WTC11 (cell line): ENCODE data around the gene CAMK2N2. TPM values are rescaled to one million over a fixed set of nuclear protein-coding genes. Genes with fewer than 3 reads are reported as not detected.

ENCODE experiments used
- ATAC-seq: fragments of 200-7000 bp; cut with Tn5 transposase; 2 replicates; pipeline ENCODE4 v1.10.0; 2021; ENCODE audit warnings: mild to moderate bottlenecking, moderate library complexity
- CTCF ChIA-PET: fragments of 300-600 bp; sonication (Branson Sonifier 250); formaldehyde crosslinking; loops from one replicate; lab custom pipeline; 2021; ENCODE audit warnings: antibody characterized with exemption; lab: Charles Lee
- POLR2A ChIA-PET: fragments of 350-600 bp; sonication (Branson Sonifier 250); formaldehyde crosslinking; loops from one replicate; lab custom pipeline; 2021; ENCODE audit warnings: antibody characterized with exemption; lab: Charles Lee
- DNase-seq: peaks from one replicate; pipeline ENCODE4 v3.0.0; 2021; ENCODE audit warnings: low spot score
- H3K27ac Mint-ChIP-seq: 2 replicates; pipeline ENCODE4 v1.8.0; 2021; ENCODE audit warnings: mixed read lengths
- H3K27me3 Mint-ChIP-seq: 2 replicates; pipeline ENCODE4 v1.8.0; 2021; ENCODE audit warnings: low read depth, mild to moderate bottlenecking, moderate library complexity, mixed read lengths
- H3K36me3 Mint-ChIP-seq: 2 replicates; pipeline ENCODE4 v1.8.0; 2021; ENCODE audit warnings: mixed read lengths
- H3K4me1 Mint-ChIP-seq: 2 replicates; pipeline ENCODE4 v1.8.0; 2022; ENCODE audit warnings: mixed read lengths
- H3K4me3 Mint-ChIP-seq: 2 replicates; pipeline ENCODE4 v1.8.0; 2021; ENCODE audit warnings: mild to moderate bottlenecking, moderate library complexity, mixed read lengths
- H3K9me3 Mint-ChIP-seq: 2 replicates; pipeline ENCODE4 v1.8.0; 2021; ENCODE audit warnings: mixed read lengths
- ATF2 ChIP-seq: sonication (generic); formaldehyde crosslinking; IDR thresholded peaks from 2 replicates; pipeline ENCODE4 v1.8.1; 2022; ENCODE audit warnings: low read depth, missing genetic modification reagents, borderline replicate concordance
- CBFB ChIP-seq: sonication (generic); formaldehyde crosslinking; IDR thresholded peaks from 2 replicates; pipeline ENCODE4 v1.8.1; 2022; ENCODE audit warnings: mild to moderate bottlenecking, low read depth, missing genetic modification reagents
- CREM ChIP-seq: sonication (generic); formaldehyde crosslinking; IDR thresholded peaks from 2 replicates; pipeline ENCODE4 v1.8.1; 2022; ENCODE audit warnings: mild to moderate bottlenecking, missing genetic modification reagents, moderate library complexity
- E2F4 ChIP-seq: sonication (generic); formaldehyde crosslinking; IDR thresholded peaks from 2 replicates; pipeline ENCODE4 v1.8.1; 2022; ENCODE audit warnings: low read depth, mild to moderate bottlenecking, moderate library complexity, missing genetic modification reagents, borderline replicate concordance
- ETV6 ChIP-seq: sonication (generic); formaldehyde crosslinking; IDR thresholded peaks from 2 replicates; pipeline ENCODE4 v1.8.1; 2022; ENCODE audit warnings: mild to moderate bottlenecking, missing genetic modification reagents
- FOXJ3 ChIP-seq: sonication (generic); formaldehyde crosslinking; IDR thresholded peaks from 2 replicates; pipeline ENCODE4 v1.9.0; 2021; ENCODE audit warnings: missing genetic modification reagents, mild to moderate bottlenecking, borderline replicate concordance
- FOXK1 ChIP-seq: sonication (generic); formaldehyde crosslinking; IDR thresholded peaks from 2 replicates; pipeline ENCODE4 v1.8.0; 2022; ENCODE audit warnings: mild to moderate bottlenecking, moderate library complexity, missing genetic modification reagents
- GABPB1 ChIP-seq: sonication (generic); formaldehyde crosslinking; IDR thresholded peaks from 2 replicates; pipeline ENCODE4 v1.8.1; 2023; ENCODE audit warnings: mild to moderate bottlenecking, missing genetic modification reagents
- KAT7 ChIP-seq: sonication (generic); formaldehyde crosslinking; IDR thresholded peaks from 2 replicates; pipeline ENCODE4 v1.8.1; 2023; ENCODE audit warnings: missing genetic modification reagents, mild to moderate bottlenecking, borderline replicate concordance
- MXD4 ChIP-seq: fragments of 250-450 bp; sonication (Bioruptor Pico); IDR thresholded peaks from 2 replicates; pipeline ENCODE4 v1.8.0; 2021; ENCODE audit warnings: mild to moderate bottlenecking, moderate library complexity, borderline replicate concordance
- PRDM15 ChIP-seq: sonication (generic); formaldehyde crosslinking; IDR thresholded peaks from 2 replicates; pipeline ENCODE4 v1.8.0; 2022; ENCODE audit warnings: missing genetic modification reagents
- RELA ChIP-seq: sonication (generic); formaldehyde crosslinking; IDR thresholded peaks from 2 replicates; pipeline ENCODE4 v1.8.1; 2022; ENCODE audit warnings: missing genetic modification reagents, mild to moderate bottlenecking, borderline replicate concordance
- SOX15 ChIP-seq: fragments of 250-450 bp; sonication (Bioruptor Pico); IDR thresholded peaks from 2 replicates; pipeline ENCODE4 v1.9.0; 2021; ENCODE audit warnings: mild to moderate bottlenecking
- SP1 ChIP-seq: sonication (generic); formaldehyde crosslinking; conservative IDR thresholded peaks from 2 replicates; pipeline ENCODE4 v1.8.1; 2022; ENCODE audit warnings: missing genetic modification reagents
- TEAD4 ChIP-seq: sonication (generic); formaldehyde crosslinking; IDR thresholded peaks from 2 replicates; pipeline ENCODE4 v1.8.0; 2022; ENCODE audit warnings: mild to moderate bottlenecking, missing genetic modification reagents
- ZNF263 ChIP-seq: sonication (generic); formaldehyde crosslinking; IDR thresholded peaks from 2 replicates; pipeline ENCODE4 v1.8.1; 2022; ENCODE audit warnings: low read depth, mild to moderate bottlenecking, moderate library complexity, missing genetic modification reagents
- ZNF317 ChIP-seq: sonication (generic); formaldehyde crosslinking; IDR thresholded peaks from 2 replicates; pipeline ENCODE4 v1.8.1; 2023; ENCODE audit warnings: low read depth, mild to moderate bottlenecking, moderate library complexity, missing genetic modification reagents, borderline replicate concordance
- total RNA-seq: library from RNA; stranded (reverse); gene quantifications from 3 replicates; pipeline ENCODE4 v1.2.3, GENCODE V29; 2021
- TF ChIP-seq, protein P1 (sequence below): sonication (generic); formaldehyde crosslinking; IDR thresholded peaks from 2 replicates; pipeline ENCODE4 v1.8.0; 2022; ENCODE audit warnings: mild to moderate bottlenecking, missing genetic modification reagents
- TF ChIP-seq, protein P2 (sequence below): sonication (generic); formaldehyde crosslinking; IDR thresholded peaks from 2 replicates; pipeline ENCODE4 v1.8.1; 2023; ENCODE audit warnings: mild to moderate bottlenecking, missing genetic modification reagents, moderate library complexity
- TF ChIP-seq, protein P3 (sequence below): sonication (generic); formaldehyde crosslinking; IDR thresholded peaks from 2 replicates; pipeline ENCODE4 v1.8.1; 2022; ENCODE audit warnings: mild to moderate bottlenecking, moderate library complexity, missing genetic modification reagents
- TF ChIP-seq, protein P4 (sequence below): sonication (generic); formaldehyde crosslinking; IDR thresholded peaks from 2 replicates; pipeline ENCODE4 v1.8.0; 2022; ENCODE audit warnings: mild to moderate bottlenecking, missing genetic modification reagents

CAMK2N2 gene
- total RNA-seq, 1 experiment from 2014 or later = 10.5 TPM

DNA sequence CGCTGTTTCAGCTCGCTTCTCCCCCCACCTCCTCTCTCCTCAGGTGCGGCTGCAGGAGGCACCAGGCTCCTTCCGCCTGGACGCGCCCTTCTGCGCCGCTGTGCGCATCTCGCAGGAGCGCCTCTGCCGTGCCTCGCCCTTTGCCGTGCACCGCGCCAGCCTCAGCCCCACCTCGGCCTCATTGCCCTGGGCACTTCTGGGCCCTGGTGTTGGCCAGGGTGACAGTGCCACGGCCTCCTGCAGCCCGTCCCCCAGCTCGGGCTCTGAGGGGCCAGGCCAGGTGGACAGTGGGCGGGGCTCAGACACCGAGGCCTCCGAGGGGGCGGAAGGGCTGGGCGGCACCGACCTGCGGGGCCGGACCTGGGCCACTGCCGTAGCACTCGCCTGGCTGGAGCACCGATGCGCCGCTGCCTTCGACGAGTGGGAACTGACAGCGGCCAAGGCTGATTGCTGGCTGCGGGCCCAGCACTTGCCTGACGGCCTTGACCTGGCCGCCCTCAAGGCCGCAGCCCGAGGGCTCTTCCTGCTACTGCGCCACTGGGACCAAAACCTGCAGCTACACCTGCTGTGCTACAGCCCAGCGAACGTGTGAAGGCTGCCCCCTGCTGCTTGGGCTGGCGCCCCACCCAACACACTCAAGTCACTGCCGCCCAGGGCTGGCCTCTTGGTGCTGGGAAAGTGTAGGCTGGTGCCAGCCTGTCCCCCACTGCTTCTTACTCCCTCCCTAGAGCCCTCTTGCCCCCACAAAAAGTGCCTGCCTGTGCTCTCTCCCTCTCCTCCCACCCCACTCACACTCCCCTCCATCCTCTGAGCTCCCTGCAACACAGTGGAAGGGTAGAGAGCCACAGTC, 19.7 kb downstream of the CAMK2N2 start:
- peaks cover 3% of the 10 kb centered on the region for H3K27me3 Mint-ChIP-seq
- H3K9me3 Mint-ChIP-seq = no peaks in the 10 kb centered on the region
- peaks cover 3% of the 10 kb centered on the region; the same call in 1 of the 2 replicates for H3K4me1 Mint-ChIP-seq
- H3K27ac Mint-ChIP-seq = no peak overlapping the region
- peaks cover 21% of the 10 kb centered on the region for H3K36me3 Mint-ChIP-seq
- POLR2A ChIA-PET = interaction anchor here (0.6 to 2.0 kb wide), 4 partner anchors 15 to 67 kb away, joined by 3 to 6 read pairs (median 5); partner anchors contain the start of gene CAMK2N2
- CTCF ChIA-PET = interaction anchor here (0.5 to 7.5 kb wide), 11 partner anchors 9 to 846 kb away, joined by 3 to 88 read pairs (median 5); partner anchors contain the start of genes CAMK2N2, EEF1AKMT4 and VWA5B2
- DNase-seq (peak; percentile 55), ATAC-seq (peak; percentile 67)
- peak overlapping the region; percentile 25 for H3K4me3 Mint-ChIP-seq
- TF ChIP-seq CBFB (CRISPR knock-in tag) = no peak
- no peak for TF ChIP-seq TEAD4 (CRISPR knock-in tag)
- peak; percentile 73 for TF ChIP-seq GABPB1 (CRISPR knock-in tag)
- TF ChIP-seq, protein P1, sequence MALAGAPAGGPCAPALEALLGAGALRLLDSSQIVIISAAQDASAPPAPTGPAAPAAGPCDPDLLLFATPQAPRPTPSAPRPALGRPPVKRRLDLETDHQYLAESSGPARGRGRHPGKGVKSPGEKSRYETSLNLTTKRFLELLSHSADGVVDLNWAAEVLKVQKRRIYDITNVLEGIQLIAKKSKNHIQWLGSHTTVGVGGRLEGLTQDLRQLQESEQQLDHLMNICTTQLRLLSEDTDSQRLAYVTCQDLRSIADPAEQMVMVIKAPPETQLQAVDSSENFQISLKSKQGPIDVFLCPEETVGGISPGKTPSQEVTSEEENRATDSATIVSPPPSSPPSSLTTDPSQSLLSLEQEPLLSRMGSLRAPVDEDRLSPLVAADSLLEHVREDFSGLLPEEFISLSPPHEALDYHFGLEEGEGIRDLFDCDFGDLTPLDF (CRISPR knock-in tag) = no peak
- TF ChIP-seq E2F4 = 0 out of 2 replicates have a peak, but pooled peaks have one; percentile 60
- no peak for TF ChIP-seq ETV6
- TF ChIP-seq MXD4 = no peak
- TF ChIP-seq, protein P2, sequence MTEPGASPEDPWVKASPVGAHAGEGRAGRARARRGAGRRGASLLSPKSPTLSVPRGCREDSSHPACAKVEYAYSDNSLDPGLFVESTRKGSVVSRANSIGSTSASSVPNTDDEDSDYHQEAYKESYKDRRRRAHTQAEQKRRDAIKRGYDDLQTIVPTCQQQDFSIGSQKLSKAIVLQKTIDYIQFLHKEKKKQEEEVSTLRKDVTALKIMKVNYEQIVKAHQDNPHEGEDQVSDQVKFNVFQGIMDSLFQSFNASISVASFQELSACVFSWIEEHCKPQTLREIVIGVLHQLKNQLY (CRISPR knock-in tag) = no peak
- TF ChIP-seq PRDM15 (CRISPR knock-in tag) = no peak
- peak; percentile 61; the same call in 1 of the 2 replicates for TF ChIP-seq RELA (CRISPR knock-in tag)
- no peak for TF ChIP-seq ZNF263 (CRISPR knock-in tag)
- TF ChIP-seq FOXJ3 (CRISPR knock-in tag) = no peak
- no peak for TF ChIP-seq ATF2 (CRISPR knock-in tag)
- TF ChIP-seq SP1 (CRISPR knock-in tag) = no peak
- no peak for TF ChIP-seq KAT7 (CRISPR knock-in tag)
- TF ChIP-seq SOX15 = no peak
- TF ChIP-seq CREM (CRISPR knock-in tag) = no peak
- TF ChIP-seq, protein P3, sequence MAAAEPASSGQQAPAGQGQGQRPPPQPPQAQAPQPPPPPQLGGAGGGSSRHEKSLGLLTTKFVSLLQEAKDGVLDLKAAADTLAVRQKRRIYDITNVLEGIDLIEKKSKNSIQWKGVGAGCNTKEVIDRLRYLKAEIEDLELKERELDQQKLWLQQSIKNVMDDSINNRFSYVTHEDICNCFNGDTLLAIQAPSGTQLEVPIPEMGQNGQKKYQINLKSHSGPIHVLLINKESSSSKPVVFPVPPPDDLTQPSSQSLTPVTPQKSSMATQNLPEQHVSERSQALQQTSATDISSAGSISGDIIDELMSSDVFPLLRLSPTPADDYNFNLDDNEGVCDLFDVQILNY = no peak
- TF ChIP-seq ZNF317 (CRISPR knock-in tag) = no peak
- TF ChIP-seq, protein P4, sequence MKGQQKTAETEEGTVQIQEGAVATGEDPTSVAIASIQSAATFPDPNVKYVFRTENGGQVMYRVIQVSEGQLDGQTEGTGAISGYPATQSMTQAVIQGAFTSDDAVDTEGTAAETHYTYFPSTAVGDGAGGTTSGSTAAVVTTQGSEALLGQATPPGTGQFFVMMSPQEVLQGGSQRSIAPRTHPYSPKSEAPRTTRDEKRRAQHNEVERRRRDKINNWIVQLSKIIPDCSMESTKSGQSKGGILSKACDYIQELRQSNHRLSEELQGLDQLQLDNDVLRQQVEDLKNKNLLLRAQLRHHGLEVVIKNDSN (CRISPR knock-in tag) = no peak
- TF ChIP-seq FOXK1 (CRISPR knock-in tag) = no peak; the same call in 1 of the 2 replicates
